ENCODE results near the gene SLAMF1. TPM values are rescaled to one million over a fixed set of nuclear protein-coding genes. Genes with fewer than 3 reads are reported as not detected.
A peak's percentile ranks its signal among the peaks of the same experiment; 100 is the strongest.

Gene SLAMF1
- total RNA-seq, 2 experiments from 2014 or later = 166 TPM

- H3K36me3 Mint-ChIP-seq = peaks cover 41% of the 10 kb centered on the region
- no peaks in the 10 kb centered on the region for H3K9me3 Mint-ChIP-seq
- peak; percentile 88 for DNase-seq
- ChIA-PET CTCF (interaction anchor here (0.7 to 6.3 kb wide), 40 partner anchors 9 to 243 kb away, joined by 3 to 69 read pairs (median 6); partner anchors contain the start of genes CD48 and SLAMF1), POLR2A (interaction anchor here (0.8 to 5.4 kb wide), 9 partner anchors 31 to 92 kb away, joined by 3 to 81 read pairs (median 7); partner anchors contain the start of gene SLAMF1)
- no peaks in the 10 kb centered on the region for H3K27me3 Mint-ChIP-seq
- H3K4me3 Mint-ChIP-seq = no peak overlapping the region
- intact Hi-C loops (cut with micrococcal nuclease) = loop anchor here (1.0 kb wide), 1 partner anchor 7 kb away; no protein-coding TSS in a partner anchor
- H3K27ac Mint-ChIP-seq = peak overlapping the region; percentile 76
- H3K4me1 Mint-ChIP-seq (ENCODE audit: low read depth) = peaks cover 49% of the 10 kb centered on the region
Measured at GRCh38 chr1:160675641-160676410, 29.0 kb upstream of the SLAMF1 start.

GRCh38 chr1:160674415-160674814, 27.6 kb upstream of the SLAMF1 start:
- Mint-ChIP-seq H3K4me1 (ENCODE audit: low read depth) (peaks cover 47% of the 10 kb centered on the region), H3K36me3 (peaks cover 36% of the 10 kb centered on the region), H3K27ac (no peak overlapping the region), H3K27me3 (no peaks in the 10 kb centered on the region), H3K9me3 (peaks cover 4% of the 10 kb centered on the region), H3K4me3 (no peak overlapping the region)
- ChIA-PET POLR2A (interaction anchor here (1.0 to 5.4 kb wide), 10 partner anchors 9 to 93 kb away, joined by 3 to 81 read pairs (median 12); partner anchors contain the start of genes CD48 and SLAMF1), CTCF (interaction anchor here (0.7 to 6.3 kb wide), 25 partner anchors 8 to 163 kb away, joined by 3 to 69 read pairs (median 6); partner anchors contain the start of genes CD48, LY9 and SLAMF1)
- intact Hi-C loops (cut with micrococcal nuclease) = loop anchor here (5.0 kb wide), 3 partner anchors 33 to 242 kb away; partner anchors contain the start of gene SLAMF6
- DNase-seq = no peak

DNA sequence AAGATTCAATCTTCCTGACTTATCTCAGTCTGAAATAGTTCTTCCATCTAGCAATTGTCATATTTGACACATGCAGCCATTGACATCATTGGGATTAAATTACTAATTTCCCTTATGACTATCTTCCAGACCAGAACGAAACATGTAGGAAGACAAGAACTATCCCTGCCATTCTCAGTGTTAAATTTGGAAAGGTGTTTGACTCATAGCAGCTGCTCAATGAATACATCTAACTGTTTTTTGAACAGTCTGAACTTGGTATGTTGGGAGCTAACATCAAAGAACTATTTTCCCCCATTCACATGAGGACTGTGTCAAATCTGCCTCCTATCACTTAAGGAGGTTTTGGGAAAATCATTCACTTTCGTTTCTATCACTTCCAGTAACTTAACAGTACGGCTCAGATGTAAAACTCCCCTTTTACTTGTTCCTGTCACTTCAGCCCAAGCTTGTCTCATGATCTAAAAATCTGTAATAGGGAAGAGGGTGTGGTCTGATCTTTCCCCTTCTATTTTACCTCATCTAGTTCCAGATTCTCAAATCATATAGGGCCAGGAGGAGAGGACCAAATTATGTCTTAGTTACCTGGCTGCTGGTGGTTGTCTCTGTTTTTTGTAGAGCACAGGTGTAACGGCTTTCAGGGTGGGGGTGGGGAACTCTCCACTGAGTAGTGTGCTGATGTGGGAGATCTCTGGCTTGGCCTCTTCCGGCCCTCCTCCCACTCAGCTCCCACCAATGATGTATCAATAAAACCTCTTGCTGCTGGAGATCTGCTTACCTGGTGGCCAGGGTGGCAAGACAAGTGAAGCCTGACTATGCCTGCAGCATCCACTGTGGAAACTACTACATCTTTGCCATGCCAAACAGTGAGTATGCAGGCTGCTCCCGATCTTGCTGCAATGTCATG, 26.2 kb upstream of the SLAMF1 start:
- ChIA-PET POLR2A (interaction anchor here (0.8 to 5.4 kb wide), 16 partner anchors 8 to 244 kb away, joined by 3 to 81 read pairs (median 6); partner anchors contain the start of genes CD48, LY9 and SLAMF1), CTCF (interaction anchor here (0.7 to 6.3 kb wide), 17 partner anchors 9 to 279 kb away, joined by 3 to 69 read pairs (median 5); partner anchors contain the start of genes CD48 and SLAMF1)
- intact Hi-C loops (cut with micrococcal nuclease) = loop anchor here (1.0 to 5.0 kb wide), 7 partner anchors 8 to 241 kb away; partner anchors contain the start of genes SLAMF1 and SLAMF6
- H3K4me1 Mint-ChIP-seq (ENCODE audit: low read depth) = peaks cover 46% of the 10 kb centered on the region
- no peak overlapping the region for H3K4me3 Mint-ChIP-seq
- DNase-seq = peak; percentile 69
- no peak overlapping the region for H3K27ac Mint-ChIP-seq
- peaks cover 29% of the 10 kb centered on the region for H3K36me3 Mint-ChIP-seq
- H3K9me3 Mint-ChIP-seq = peaks cover 11% of the 10 kb centered on the region
- no peaks in the 10 kb centered on the region for H3K27me3 Mint-ChIP-seq

DNA sequence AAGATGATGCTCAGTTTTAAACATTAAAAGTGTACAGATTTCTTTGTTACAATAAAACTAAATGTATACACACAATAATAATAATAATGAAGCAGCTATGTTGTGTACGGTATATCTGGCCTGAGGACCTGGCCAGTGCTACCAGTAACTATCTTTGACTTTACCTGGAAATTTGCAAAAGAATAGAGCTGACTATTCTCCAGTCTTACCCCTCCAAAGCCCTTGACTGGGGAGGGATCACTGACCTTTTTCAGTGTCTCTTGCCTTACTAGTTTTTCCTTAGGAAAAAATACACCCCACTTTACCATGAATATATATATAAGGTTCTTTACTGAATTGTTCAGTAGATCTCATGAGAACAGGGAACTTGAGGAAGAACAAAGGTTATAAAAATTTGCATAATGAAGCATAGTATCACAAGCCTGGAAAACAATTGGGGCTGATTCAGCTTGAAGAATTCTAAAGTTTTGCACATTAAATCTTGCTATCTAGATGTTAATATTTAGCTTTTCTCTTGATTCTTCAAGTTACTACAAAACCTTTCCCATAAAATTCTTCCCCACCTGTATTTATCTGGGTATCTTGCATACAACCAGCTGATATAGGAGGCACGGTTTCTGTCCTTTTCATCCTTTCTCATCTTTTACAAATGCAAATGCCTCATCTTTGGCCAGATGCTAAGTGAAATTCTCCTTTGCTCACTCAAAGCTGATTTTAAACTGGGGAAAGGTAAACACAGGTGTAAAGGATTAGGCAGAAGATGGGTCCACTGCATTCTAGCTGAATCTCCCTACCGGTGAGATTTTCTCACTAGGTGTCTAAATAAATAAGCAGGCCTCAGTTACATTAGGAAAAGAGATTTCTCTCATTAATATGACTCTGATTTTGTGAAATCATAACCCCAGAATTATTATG, 25.0 kb upstream of the SLAMF1 start:
- DNase-seq = no peak
- ChIA-PET CTCF (interaction anchor here (1.1 to 6.3 kb wide), 9 partner anchors 8 to 127 kb away, joined by 4 to 69 read pairs (median 29); partner anchors contain the start of genes CD48 and SLAMF1), POLR2A (interaction anchor here (0.9 to 5.4 kb wide), 12 partner anchors 11 to 217 kb away, joined by 3 to 81 read pairs (median 6); partner anchors contain the start of genes CD48, LY9 and SLAMF1)
- H3K4me1 Mint-ChIP-seq (ENCODE audit: low read depth) = peaks cover 45% of the 10 kb centered on the region
- no peaks in the 10 kb centered on the region for H3K27me3 Mint-ChIP-seq
- peaks cover 11% of the 10 kb centered on the region for H3K9me3 Mint-ChIP-seq
- H3K27ac Mint-ChIP-seq = peak overlapping the region; percentile 46
- H3K4me3 Mint-ChIP-seq = no peak overlapping the region
- intact Hi-C loops (cut with micrococcal nuclease) = loop anchor here (5.0 kb wide), 3 partner anchors 35 to 240 kb away; partner anchors contain the start of gene SLAMF6
- H3K36me3 Mint-ChIP-seq = peaks cover 20% of the 10 kb centered on the region

GRCh38 chr1:160670701-160671100, 23.9 kb upstream of the SLAMF1 start:
- H3K27ac Mint-ChIP-seq = peak overlapping the region; percentile 46
- CTCF ChIA-PET = interaction anchor here (6.3 kb wide), 1 partner anchor 41 kb away, joined by 31 read pairs; the partner anchor contains the start of gene CD48

GRCh38 chr1:160669802-160670201, 23.0 kb upstream of the SLAMF1 start:
- POLR2A ChIA-PET = interaction anchor here (1.4 kb wide), 1 partner anchor 43 kb away, joined by 3 read pairs; no protein-coding TSS in a partner anchor
- DNase-seq = no peak
- Mint-ChIP-seq H3K4me1 (ENCODE audit: low read depth) (peaks cover 51% of the 10 kb centered on the region), H3K36me3 (peaks cover 12% of the 10 kb centered on the region), H3K9me3 (peaks cover 11% of the 10 kb centered on the region), H3K27ac (peak overlapping the region; percentile 39), H3K27me3 (no peaks in the 10 kb centered on the region), H3K4me3 (no peak overlapping the region)
- CTCF ChIA-PET = no interaction called here
- intact Hi-C loops (cut with micrococcal nuclease) = loop anchor here (5.0 kb wide), 3 partner anchors 37 to 238 kb away; partner anchors contain the start of gene SLAMF6

More at GRCh38 chr1:160670701-160671100, 23.9 kb upstream of the SLAMF1 start:
- Mint-ChIP-seq H3K36me3 (peaks cover 12% of the 10 kb centered on the region), H3K27me3 (no peaks in the 10 kb centered on the region), H3K4me1 (ENCODE audit: low read depth) (peaks cover 49% of the 10 kb centered on the region), H3K4me3 (no peak overlapping the region), H3K9me3 (peaks cover 11% of the 10 kb centered on the region)
- intact Hi-C loops (cut with micrococcal nuclease) = loop anchor here (5.0 kb wide), 3 partner anchors 37 to 238 kb away; partner anchors contain the start of gene SLAMF6
- no peak for DNase-seq
- POLR2A ChIA-PET = interaction anchor here (1.4 kb wide), 1 partner anchor 44 kb away, joined by 3 read pairs; no protein-coding TSS in a partner anchor

- Mint-ChIP-seq H3K36me3 (peaks cover 12% of the 10 kb centered on the region), H3K9me3 (peaks cover 11% of the 10 kb centered on the region), H3K4me1 (ENCODE audit: low read depth) (peaks cover 56% of the 10 kb centered on the region), H3K27me3 (no peaks in the 10 kb centered on the region), H3K4me3 (no peak overlapping the region), H3K27ac (no peak overlapping the region)
- ChIA-PET POLR2A (no interaction called here), CTCF (interaction anchor here (0.7 kb wide), 1 partner anchor 125 kb away, joined by 3 read pairs; no protein-coding TSS in a partner anchor)
- intact Hi-C loops (cut with micrococcal nuclease) = no loop called here
- no peak for DNase-seq
Measured at GRCh38 chr1:160669276-160669675, 22.4 kb upstream of the SLAMF1 start.

DNA sequence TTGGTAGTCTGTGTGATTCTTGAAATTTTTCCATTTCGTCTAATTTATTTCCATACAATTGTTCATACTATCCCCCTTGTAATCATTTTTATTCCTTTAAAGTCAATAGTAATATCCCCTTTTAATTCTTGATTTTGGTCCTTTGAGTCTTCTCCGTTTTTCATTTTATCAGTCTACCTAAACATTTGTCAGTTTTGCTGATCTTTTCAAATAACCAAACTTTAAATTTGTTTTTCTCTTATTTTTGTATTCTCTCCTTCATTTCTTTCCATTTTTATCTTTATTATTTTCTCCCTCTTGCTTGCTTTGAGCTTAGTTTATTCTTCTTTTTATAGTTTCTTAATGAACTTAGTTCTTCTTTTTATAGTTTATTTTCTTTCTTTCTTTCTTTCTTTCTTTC, 21.1 kb upstream of the SLAMF1 start:
- Mint-ChIP-seq H3K4me3 (no peak overlapping the region), H3K36me3 (peaks cover 12% of the 10 kb centered on the region), H3K27ac (peak overlapping the region; percentile 94), H3K4me1 (ENCODE audit: low read depth) (peaks cover 70% of the 10 kb centered on the region), H3K27me3 (no peaks in the 10 kb centered on the region), H3K9me3 (peaks cover 11% of the 10 kb centered on the region)
- intact Hi-C loops (cut with micrococcal nuclease) = no loop called here
- CTCF ChIA-PET = interaction anchor here (0.7 to 1.1 kb wide), 5 partner anchors 13 to 141 kb away, joined by 3 to 4 read pairs (median 3); partner anchors contain the start of gene SLAMF1
- POLR2A ChIA-PET = no interaction called here
- DNase-seq = no peak

DNA sequence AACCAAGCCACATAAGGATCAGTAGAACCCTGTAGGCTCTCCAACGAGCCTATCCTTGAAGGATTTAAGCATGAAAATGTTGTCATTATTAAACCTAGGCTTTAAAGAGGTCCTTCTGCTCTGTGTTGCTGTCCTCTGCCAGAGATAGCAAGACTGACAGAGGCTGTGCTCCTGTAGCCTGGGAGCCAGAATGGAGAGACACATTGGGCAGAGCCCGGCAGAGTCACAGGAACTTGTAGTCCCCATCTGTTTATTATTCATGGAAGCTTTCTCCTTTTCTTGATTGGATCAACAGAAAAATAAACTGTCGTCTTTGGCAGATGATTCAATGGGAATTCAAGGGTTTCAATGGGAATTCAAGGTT, 19.2 kb upstream of the SLAMF1 start:
- Mint-ChIP-seq H3K9me3 (peaks cover 11% of the 10 kb centered on the region), H3K4me1 (ENCODE audit: low read depth) (peaks cover 84% of the 10 kb centered on the region), H3K36me3 (peaks cover 13% of the 10 kb centered on the region), H3K27me3 (no peaks in the 10 kb centered on the region), H3K4me3 (peak overlapping the region; percentile 68), H3K27ac (peak overlapping the region; percentile 94)
- ChIA-PET POLR2A (interaction anchor here (0.9 to 1.5 kb wide), 3 partner anchors 36 to 47 kb away, joined by 3 read pairs; no protein-coding TSS in a partner anchor), CTCF (interaction anchor here (1.1 to 4.5 kb wide), 4 partner anchors 9 to 47 kb away, joined by 3 to 18 read pairs (median 11); no protein-coding TSS in a partner anchor)
- no peak for DNase-seq
- intact Hi-C loops (cut with micrococcal nuclease) = no loop called here

Data from activated CD4-positive, alpha-beta memory T cell treated with anti-CD3 and anti-CD28 coated beads for 36 hours (primary cell).